Liver (tissue), 9 donors: ENCODE results near the gene ZNF860. TPM values are rescaled to one million over a fixed set of nuclear protein-coding genes. Genes with fewer than 3 reads are reported as not detected.

ENCODE experiments used
- DNase-seq: peaks from one replicate; pipeline ENCODE4 v3.0.0-alpha.2; 2017; ENCODE audit warnings: low spot score
- H3K27ac ChIP-seq, 2 donors: one replicate each; pipeline ENCODE4 v1.7.0; 2013; ENCODE audit warnings: inconsistent platforms in 2 of 2, low read length in 2 of 2, control low read depth in 1 of 2, low read depth in 1 of 2, mild to moderate bottlenecking in 1 of 2
- H3K27me3 ChIP-seq, 4 donors: one replicate each; pipeline versions ENCODE4 v1.6.1 to v1.7.0; 2013; ENCODE audit warnings: low read length in 3 of 4, inconsistent platforms in 1 of 4, mild to moderate bottlenecking in 1 of 4, moderate library complexity in 1 of 4; ENCODE audit not compliant: control insufficient read depth in 4 of 4, insufficient read depth in 4 of 4
- H3K36me3 ChIP-seq, 4 donors: one replicate each; pipeline versions ENCODE4 v1.6.1 to v1.7.0; 2013; ENCODE audit warnings: low read length in 3 of 4, mild to moderate bottlenecking in 3 of 4, low read depth in 1 of 4, moderate library complexity in 1 of 4; ENCODE audit not compliant: control insufficient read depth in 4 of 4, insufficient read depth in 3 of 4
- H3K4me1 ChIP-seq, 4 donors: one replicate each; pipeline versions ENCODE4 v1.6.1 to v1.7.0; 2013; ENCODE audit warnings: low read length in 3 of 4, mild to moderate bottlenecking in 3 of 4, moderate library complexity in 1 of 4; ENCODE audit not compliant: control insufficient read depth in 4 of 4, insufficient read depth in 4 of 4
- H3K4me3 ChIP-seq, 3 donors: one replicate each; pipeline versions ENCODE4 v1.6.1 to v1.7.0; 2013; ENCODE audit warnings: low read length in 3 of 3, control low read depth in 1 of 3, low read depth in 1 of 3, mild to moderate bottlenecking in 1 of 3
- H3K9ac ChIP-seq, 2 donors: one replicate each; pipeline ENCODE4 v1.7.0; 2013; ENCODE audit warnings: low read length in 2 of 2, mild to moderate bottlenecking in 2 of 2, moderate library complexity in 2 of 2, control low read depth in 1 of 2, low read depth in 1 of 2
- H3K9me3 ChIP-seq, 4 donors: one replicate each; pipeline versions ENCODE4 v1.6.1 to v1.7.0; 2013; ENCODE audit warnings: low read length in 3 of 4; ENCODE audit not compliant: control insufficient read depth in 4 of 4
- EGR1 ChIP-seq, 2 donors: IDR thresholded peaks; 2 replicates each; pipeline ENCODE4 v1.6.1; 2016 to 2018; ENCODE audit warnings: antibody characterized with exemption in 2 of 2, low read depth in 2 of 2
- FOXA1 ChIP-seq: IDR thresholded peaks from 2 replicates; pipeline ENCODE4 v1.6.1; 2016; ENCODE audit warnings: antibody characterized with exemption
- FOXA2 ChIP-seq: IDR thresholded peaks from 2 replicates; pipeline ENCODE4 v1.6.1; 2016; ENCODE audit warnings: antibody characterized with exemption
- GABPA ChIP-seq, 2 donors: IDR thresholded peaks in 1 of 2; conservative IDR thresholded peaks in 1 of 2; 2 replicates each; pipeline ENCODE4 v1.6.1; 2016; ENCODE audit warnings: antibody characterized with exemption in 2 of 2, mild to moderate bottlenecking in 1 of 2, moderate library complexity in 1 of 2
- HNF4A ChIP-seq, 2 donors: conservative IDR thresholded peaks; 2 replicates each; pipeline ENCODE4 v1.6.1; 2016; ENCODE audit warnings: antibody characterized with exemption in 2 of 2, mild to moderate bottlenecking in 2 of 2
- HNF4G ChIP-seq: IDR thresholded peaks from 2 replicates; pipeline ENCODE4 v1.6.1; 2016; ENCODE audit warnings: antibody characterized with exemption
- JUND ChIP-seq, 2 donors: IDR thresholded peaks; 2 replicates each; pipeline ENCODE4 v1.6.1; 2016; ENCODE audit warnings: antibody characterized with exemption in 2 of 2
- NR2F2 ChIP-seq: IDR thresholded peaks from 2 replicates; pipeline ENCODE4 v1.6.1; 2016; ENCODE audit warnings: antibody characterized with exemption
- RAD21 ChIP-seq, 2 donors: IDR thresholded peaks; 2 replicates each; pipeline ENCODE4 v1.6.1; 2016; ENCODE audit warnings: antibody characterized with exemption in 2 of 2, mild to moderate bottlenecking in 2 of 2
- RXRA ChIP-seq, 2 donors: IDR thresholded peaks; 2 replicates each; pipeline ENCODE4 v1.6.1; 2017 to 2018; ENCODE audit warnings: antibody characterized with exemption in 2 of 2, mild to moderate bottlenecking in 1 of 2
- SP1 ChIP-seq: IDR thresholded peaks from 2 replicates; pipeline ENCODE4 v1.6.1; 2018; ENCODE audit warnings: antibody characterized with exemption, mild to moderate bottlenecking
- TAF1 ChIP-seq: conservative IDR thresholded peaks from 2 replicates; pipeline ENCODE4 v1.6.1; 2016; ENCODE audit warnings: antibody characterized with exemption, mild to moderate bottlenecking
- WGBS: extraction: QIAGEN DNeasy Blood & Tissue Kit; methylation state at CpG from one replicate; pipeline ENCODE4 v1.1.7; 2013; 5-methylcytosine and 5-hydroxymethylcytosine counted together
- polyA plus RNA-seq, 2 donors: library from polyadenylated mRNA; stranded (reverse) in 1 of 2; unstranded in 1 of 2; fragments of 200-250 nt in 1 of 2; fragments of >200 nt in 1 of 2; fragmentation: Nextera tagmentation in 1 of 2; extraction: Ambion mirVana in 1 of 2; gene quantifications; one replicate each; pipeline versions ENCODE4 v1.2.1 to v1.2.3, GENCODE V29; 2013 to 2015
- total RNA-seq, 2 donors: library from RNA; depleted of rRNA; stranded (reverse); fragments of >200 nt; gene quantifications; one replicate each; pipeline ENCODE4 v1.2.3, GENCODE V29; 2014
- TF ChIP-seq, protein P1 (sequence below): IDR thresholded peaks from 2 replicates; pipeline ENCODE4 v1.6.1; 2016; ENCODE audit warnings: antibody characterized with exemption
- TF ChIP-seq, protein P2 (sequence below): IDR thresholded peaks from 2 replicates; pipeline ENCODE4 v1.6.1; 2016; ENCODE audit warnings: antibody characterized with exemption, mild to moderate bottlenecking
- TF ChIP-seq, protein P3 (sequence below): IDR thresholded peaks from 2 replicates; pipeline ENCODE4 v1.6.1; 2016; ENCODE audit warnings: antibody characterized with exemption
- TF ChIP-seq, protein P4 (sequence below): IDR thresholded peaks from 2 replicates; pipeline ENCODE4 v1.6.1; 2016; ENCODE audit warnings: antibody characterized with exemption
- TF ChIP-seq, protein P5 (sequence below): fragments of 150-350 bp; IDR thresholded peaks from 2 replicates; pipeline ENCODE4 v1.5.1; 2017; ENCODE audit warnings: improper control_type of control experiment, low read depth, low read length; ENCODE audit not compliant: missing input control
- donor health status: healthy.
- donor health status: healthy.
- donor health status: healthy.
- donor health status: healthy.
- donor health status: healthy.

The ZNF860 gene
- total and polyA plus RNA-seq, 4 donors: 0.10 to 0.42 (median 0.17) TPM; not detected in 1

DNA sequence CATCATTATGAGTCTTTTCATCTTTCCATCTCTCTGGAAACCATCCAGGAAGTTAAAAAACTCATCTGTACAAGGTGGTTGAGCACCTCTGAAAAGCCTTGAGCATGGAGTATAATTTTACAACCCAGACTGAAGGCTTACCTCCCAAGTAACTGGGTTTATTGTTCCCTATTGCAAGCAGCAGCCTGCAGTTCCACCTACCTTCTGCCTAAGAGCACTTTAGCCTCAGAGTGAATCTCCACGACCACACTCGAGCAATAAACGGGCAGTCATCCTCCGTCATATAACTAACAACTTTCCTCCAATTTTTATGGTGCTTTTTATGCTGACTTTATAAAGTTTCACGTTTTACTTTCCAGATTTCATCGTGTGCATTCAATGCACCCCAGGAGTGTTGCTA, 33.3 kb upstream of the ZNF860 start:
- Histone ChIP-seq H3K9me3 (peaks cover 0 to 10% (median under 1%) of the 10 kb centered on the region in 4 donors), H3K27ac (no peak overlapping the region), H3K36me3 (no peaks in the 10 kb centered on the region), H3K4me1 (no peaks in the 10 kb centered on the region), H3K27me3 (peaks cover 0 to 11% (median 2%) of the 10 kb centered on the region in 4 donors), H3K4me3 (no peak overlapping the region), H3K9ac (no peak overlapping the region)
- 77% methylated on average over 6 of the region's 6 CpGs for WGBS
- TF ChIP-seq, protein P1, sequence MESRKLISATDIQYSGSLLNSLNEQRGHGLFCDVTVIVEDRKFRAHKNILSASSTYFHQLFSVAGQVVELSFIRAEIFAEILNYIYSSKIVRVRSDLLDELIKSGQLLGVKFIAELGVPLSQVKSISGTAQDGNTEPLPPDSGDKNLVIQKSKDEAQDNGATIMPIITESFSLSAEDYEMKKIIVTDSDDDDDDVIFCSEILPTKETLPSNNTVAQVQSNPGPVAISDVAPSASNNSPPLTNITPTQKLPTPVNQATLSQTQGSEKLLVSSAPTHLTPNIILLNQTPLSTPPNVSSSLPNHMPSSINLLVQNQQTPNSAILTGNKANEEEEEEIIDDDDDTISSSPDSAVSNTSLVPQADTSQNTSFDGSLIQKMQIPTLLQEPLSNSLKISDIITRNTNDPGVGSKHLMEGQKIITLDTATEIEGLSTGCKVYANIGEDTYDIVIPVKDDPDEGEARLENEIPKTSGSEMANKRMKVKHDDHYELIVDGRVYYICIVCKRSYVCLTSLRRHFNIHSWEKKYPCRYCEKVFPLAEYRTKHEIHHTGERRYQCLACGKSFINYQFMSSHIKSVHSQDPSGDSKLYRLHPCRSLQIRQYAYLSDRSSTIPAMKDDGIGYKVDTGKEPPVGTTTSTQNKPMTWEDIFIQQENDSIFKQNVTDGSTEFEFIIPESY: no peak
- no peak for TF ChIP-seq EGR1 (IDR thresholded peaks at IDR 0.05; ENCODE audit: low read depth in 2 of 2)
- no peak for DNase-seq

DNA sequence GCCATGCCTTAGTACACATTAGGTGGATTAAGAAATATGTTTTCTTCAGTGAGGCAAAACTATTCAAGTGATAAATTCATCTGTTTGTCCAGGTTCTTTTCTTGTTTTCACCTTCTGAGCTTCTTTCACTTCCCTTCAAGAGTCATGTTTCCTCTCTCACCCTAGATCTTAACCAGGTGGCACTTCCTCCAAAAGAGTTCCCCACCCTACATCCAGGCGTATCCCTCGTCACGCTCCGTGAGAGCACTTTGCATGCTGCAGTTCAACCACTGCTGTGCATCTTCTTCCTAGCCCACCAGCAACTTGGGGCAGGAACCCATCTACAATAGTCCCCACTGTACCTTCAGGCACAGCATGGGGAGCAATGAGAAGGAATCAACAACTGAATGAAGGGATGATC, 29.3 kb upstream of the ZNF860 start:
- H3K9ac ChIP-seq: no peak overlapping the region
- no peak overlapping the region for H3K4me3 ChIP-seq
- WGBS: 86% methylated on average over 4 of the region's 4 CpGs
- no peaks in the 10 kb centered on the region for H3K4me1 ChIP-seq
- H3K9me3 ChIP-seq: peaks cover 4 to 20% (median 8%) of the 10 kb centered on the region in 4 donors
- DNase-seq: no peak
- TF ChIP-seq JUND (IDR thresholded peaks at IDR 0.05): no peak
- TF ChIP-seq, protein P2, sequence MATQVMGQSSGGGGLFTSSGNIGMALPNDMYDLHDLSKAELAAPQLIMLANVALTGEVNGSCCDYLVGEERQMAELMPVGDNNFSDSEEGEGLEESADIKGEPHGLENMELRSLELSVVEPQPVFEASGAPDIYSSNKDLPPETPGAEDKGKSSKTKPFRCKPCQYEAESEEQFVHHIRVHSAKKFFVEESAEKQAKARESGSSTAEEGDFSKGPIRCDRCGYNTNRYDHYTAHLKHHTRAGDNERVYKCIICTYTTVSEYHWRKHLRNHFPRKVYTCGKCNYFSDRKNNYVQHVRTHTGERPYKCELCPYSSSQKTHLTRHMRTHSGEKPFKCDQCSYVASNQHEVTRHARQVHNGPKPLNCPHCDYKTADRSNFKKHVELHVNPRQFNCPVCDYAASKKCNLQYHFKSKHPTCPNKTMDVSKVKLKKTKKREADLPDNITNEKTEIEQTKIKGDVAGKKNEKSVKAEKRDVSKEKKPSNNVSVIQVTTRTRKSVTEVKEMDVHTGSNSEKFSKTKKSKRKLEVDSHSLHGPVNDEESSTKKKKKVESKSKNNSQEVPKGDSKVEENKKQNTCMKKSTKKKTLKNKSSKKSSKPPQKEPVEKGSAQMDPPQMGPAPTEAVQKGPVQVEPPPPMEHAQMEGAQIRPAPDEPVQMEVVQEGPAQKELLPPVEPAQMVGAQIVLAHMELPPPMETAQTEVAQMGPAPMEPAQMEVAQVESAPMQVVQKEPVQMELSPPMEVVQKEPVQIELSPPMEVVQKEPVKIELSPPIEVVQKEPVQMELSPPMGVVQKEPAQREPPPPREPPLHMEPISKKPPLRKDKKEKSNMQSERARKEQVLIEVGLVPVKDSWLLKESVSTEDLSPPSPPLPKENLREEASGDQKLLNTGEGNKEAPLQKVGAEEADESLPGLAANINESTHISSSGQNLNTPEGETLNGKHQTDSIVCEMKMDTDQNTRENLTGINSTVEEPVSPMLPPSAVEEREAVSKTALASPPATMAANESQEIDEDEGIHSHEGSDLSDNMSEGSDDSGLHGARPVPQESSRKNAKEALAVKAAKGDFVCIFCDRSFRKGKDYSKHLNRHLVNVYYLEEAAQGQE: no peak
- TF ChIP-seq TAF1: no peak
- no peak for TF ChIP-seq SP1
- TF ChIP-seq, protein P3, sequence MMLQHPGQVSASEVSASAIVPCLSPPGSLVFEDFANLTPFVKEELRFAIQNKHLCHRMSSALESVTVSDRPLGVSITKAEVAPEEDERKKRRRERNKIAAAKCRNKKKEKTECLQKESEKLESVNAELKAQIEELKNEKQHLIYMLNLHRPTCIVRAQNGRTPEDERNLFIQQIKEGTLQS: no peak
- TF ChIP-seq, protein P4, sequence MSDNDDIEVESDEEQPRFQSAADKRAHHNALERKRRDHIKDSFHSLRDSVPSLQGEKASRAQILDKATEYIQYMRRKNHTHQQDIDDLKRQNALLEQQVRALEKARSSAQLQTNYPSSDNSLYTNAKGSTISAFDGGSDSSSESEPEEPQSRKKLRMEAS: no peak
- no peak for TF ChIP-seq RAD21 (IDR thresholded peaks at IDR 0.05)
- no peak for TF ChIP-seq HNF4G
- TF ChIP-seq HNF4A (conservative IDR thresholded peaks at IDR 0.05): no peak
- TF ChIP-seq, protein P5, sequence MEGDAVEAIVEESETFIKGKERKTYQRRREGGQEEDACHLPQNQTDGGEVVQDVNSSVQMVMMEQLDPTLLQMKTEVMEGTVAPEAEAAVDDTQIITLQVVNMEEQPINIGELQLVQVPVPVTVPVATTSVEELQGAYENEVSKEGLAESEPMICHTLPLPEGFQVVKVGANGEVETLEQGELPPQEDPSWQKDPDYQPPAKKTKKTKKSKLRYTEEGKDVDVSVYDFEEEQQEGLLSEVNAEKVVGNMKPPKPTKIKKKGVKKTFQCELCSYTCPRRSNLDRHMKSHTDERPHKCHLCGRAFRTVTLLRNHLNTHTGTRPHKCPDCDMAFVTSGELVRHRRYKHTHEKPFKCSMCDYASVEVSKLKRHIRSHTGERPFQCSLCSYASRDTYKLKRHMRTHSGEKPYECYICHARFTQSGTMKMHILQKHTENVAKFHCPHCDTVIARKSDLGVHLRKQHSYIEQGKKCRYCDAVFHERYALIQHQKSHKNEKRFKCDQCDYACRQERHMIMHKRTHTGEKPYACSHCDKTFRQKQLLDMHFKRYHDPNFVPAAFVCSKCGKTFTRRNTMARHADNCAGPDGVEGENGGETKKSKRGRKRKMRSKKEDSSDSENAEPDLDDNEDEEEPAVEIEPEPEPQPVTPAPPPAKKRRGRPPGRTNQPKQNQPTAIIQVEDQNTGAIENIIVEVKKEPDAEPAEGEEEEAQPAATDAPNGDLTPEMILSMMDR: no peak
- TF ChIP-seq FOXA1: no peak
- no peak for TF ChIP-seq RXRA (IDR thresholded peaks at IDR 0.05)
- no peak for TF ChIP-seq GABPA (IDR thresholded peaks at IDR 0.05 in 1 of 2, conservative IDR thresholded peaks at IDR 0.05 in 1 of 2)
- TF ChIP-seq FOXA2: no peak
- TF ChIP-seq, protein P1: no peak
- no peak for TF ChIP-seq NR2F2
- no peak overlapping the region for H3K27ac ChIP-seq
- H3K36me3 ChIP-seq: no peaks in the 10 kb centered on the region
- H3K27me3 ChIP-seq: peaks cover 0 to 8% (median 2%) of the 10 kb centered on the region in 4 donors
